ENCODE measurements around the gene RPSA.
"Not testable (repeated sequence)": the region's sequence is repeated elsewhere in the genome, so short reads cannot be mapped to it uniquely, and the experiment has no call there.

Gene RPSA

GRCh38 chr3:39419742-39420315, 13.3 kb downstream of the RPSA start:
- no peak for DNase-seq (ENCODE audit: low read depth, low spot score)

- DNase-seq (ENCODE audit: low read depth, low spot score): no peak
Measured at GRCh38 chr3:39420543-39420942, 14.0 kb downstream of the RPSA start.

GRCh38 chr3:39423436-39423970, 17.0 kb downstream of the RPSA start:
- no peak for DNase-seq (ENCODE audit: low read depth, low spot score)

GRCh38 chr3:39426312-39426711, 19.8 kb downstream of the RPSA start:
- no peak for DNase-seq (ENCODE audit: low read depth, low spot score)

GRCh38 chr3:39427506-39427905, 21.0 kb downstream of the RPSA start:
- DNase-seq (ENCODE audit: low read depth, low spot score): no peak

- no peak for DNase-seq (ENCODE audit: low read depth, low spot score)
Measured at GRCh38 chr3:39428745-39429201, 22.3 kb downstream of the RPSA start.

GRCh38 chr3:39429466-39429865, 22.9 kb downstream of the RPSA start:
- no peak for DNase-seq (ENCODE audit: low read depth, low spot score)

GRCh38 chr3:39432342-39432741, 25.8 kb downstream of the RPSA start:
- DNase-seq (ENCODE audit: low read depth, low spot score): no peak

GRCh38 chr3:39433642-39434041, 27.1 kb downstream of the RPSA start:
- no peak for DNase-seq (ENCODE audit: low read depth, low spot score)

- DNase-seq (ENCODE audit: low read depth, low spot score): no peak
Measured at GRCh38 chr3:39434574-39434973, 28.1 kb downstream of the RPSA start.

- no peak for DNase-seq (ENCODE audit: low read depth, low spot score)
Measured at GRCh38 chr3:39435006-39435748, 28.7 kb downstream of the RPSA start.

- DNase-seq (ENCODE audit: low read depth, low spot score): no peak
Measured at GRCh38 chr3:39438880-39439279, 32.4 kb downstream of the RPSA start.

GRCh38 chr3:39440316-39440715, 33.8 kb downstream of the RPSA start:
- no peak for DNase-seq (ENCODE audit: low read depth, low spot score)

- peak; percentile 15 for DNase-seq (ENCODE audit: low read depth, low spot score)
Measured at GRCh38 chr3:39443530-39443929, 37.0 kb downstream of the RPSA start.

- DNase-seq (ENCODE audit: low read depth, low spot score): no peak
Measured at GRCh38 chr3:39445927-39446326, 39.4 kb downstream of the RPSA start.

- no peak for DNase-seq (ENCODE audit: low read depth, low spot score)
Measured at GRCh38 chr3:39446444-39446843, 39.9 kb downstream of the RPSA start.

GRCh38 chr3:39447637-39448483, 41.3 kb downstream of the RPSA start:
- peak; percentile 67 for DNase-seq (ENCODE audit: low read depth, low spot score)

- no peak for DNase-seq (ENCODE audit: low read depth, low spot score)
Measured at GRCh38 chr3:39448506-39449233, 42.1 kb downstream of the RPSA start.

- DNase-seq (ENCODE audit: low read depth, low spot score): no peak
Measured at GRCh38 chr3:39449796-39450195, 43.3 kb downstream of the RPSA start.

GRCh38 chr3:39453134-39453533, 46.6 kb downstream of the RPSA start:
- DNase-seq (ENCODE audit: low read depth, low spot score): no peak

- not testable (repeated sequence) for DNase-seq (ENCODE audit: low read depth, low spot score)
Measured at GRCh38 chr3:39453872-39454271, 47.4 kb downstream of the RPSA start.

Data from iPS DF 19.7 (cell line).